IMR-90 (cell line): ENCODE results near the gene HOXD8. TPM values are rescaled to one million over a fixed set of nuclear protein-coding genes. Genes with fewer than 3 reads are reported as not detected.
A peak's percentile ranks its signal among the peaks of the same experiment; 100 is the strongest.

Experiments used
- ATAC-seq: fragments of 200-7000 bp; cut with Tn5 transposase; 2 replicates; pipeline ENCODE4 v1.9.1; 2020; ENCODE audit warnings: low read depth, mild to moderate bottlenecking, moderate library complexity
- BruUV-seq: library from RNA; stranded (reverse); fragments of 400-500 nt; replicated peaks from 2 replicates; lab custom pipeline; 2021; lab: Mats Ljungman, UMichigan
- CTCF ChIA-PET: fragments of 300-600 bp; formaldehyde crosslinking; extraction: SDS; loops from one replicate; lab custom pipeline; 2021; ENCODE audit warnings: antibody characterized with exemption; lab: Yijun Ruan, JAX
- POLR2A ChIA-PET: fragments of 300-600 bp; sonication (Branson Sonifier 250); formaldehyde crosslinking; loops from one replicate; lab custom pipeline; 2022; ENCODE audit warnings: antibody characterized with exemption; ENCODE audit not compliant: unreplicated experiment; lab: Charles Lee
- DNase-seq: peaks from one replicate; pipeline ENCODE4 v3.0.0; 2013
- H2AFZ ChIP-seq: replicated peaks from 2 replicates; pipeline ENCODE3; 2013; ENCODE audit warnings: low read length, mild to moderate bottlenecking; ENCODE audit not compliant: poor library complexity
- H2AK5ac ChIP-seq: 2 replicates; pipeline ENCODE4 v1.6.1; 2013; ENCODE audit warnings: low read depth, low read length, inconsistent platforms
- H2AK9ac ChIP-seq: replicated peaks from 2 replicates; pipeline ENCODE3; 2013; ENCODE audit warnings: mild to moderate bottlenecking, low read depth, low read length, moderate library complexity; ENCODE audit not compliant: poor library complexity
- H2BK120ac ChIP-seq: 2 replicates; pipeline ENCODE4 v1.6.1; 2013; ENCODE audit warnings: low read depth, low read length, inconsistent platforms
- H2BK15ac ChIP-seq: 3 replicates; pipeline ENCODE4 v1.6.1; 2013; ENCODE audit warnings: low read depth, low read length, inconsistent platforms
- H2BK20ac ChIP-seq: 2 replicates; pipeline ENCODE4 v1.6.1; 2013; ENCODE audit warnings: low read depth, mild to moderate bottlenecking, inconsistent platforms, low read length, moderate library complexity
- H2BK5ac ChIP-seq: 2 replicates; pipeline ENCODE4 v1.6.1; 2013; ENCODE audit warnings: mild to moderate bottlenecking, low read depth, low read length, inconsistent platforms; ENCODE audit not compliant: poor library complexity, severe bottlenecking
- H3K14ac ChIP-seq: replicated peaks from 2 replicates; pipeline ENCODE4 v1.6.1; 2013; ENCODE audit warnings: low read depth, low read length, inconsistent platforms
- H3K18ac ChIP-seq: 2 replicates; pipeline ENCODE4 v1.6.1; 2013; ENCODE audit warnings: low read depth, low read length, control low read depth
- H3K23ac ChIP-seq: 2 replicates; pipeline ENCODE4 v1.6.1; 2013; ENCODE audit warnings: low read depth, low read length, inconsistent platforms
- H3K27ac ChIP-seq: 2 replicates; pipeline ENCODE4 v1.5.1; 2013; ENCODE audit warnings: mild to moderate bottlenecking, control low read depth, low read length; ENCODE audit not compliant: insufficient read depth
- H3K27me3 ChIP-seq: 2 replicates; pipeline ENCODE4 v1.6.1; 2013; ENCODE audit warnings: low read length; ENCODE audit not compliant: control insufficient read depth, insufficient read depth
- H3K36me3 ChIP-seq: 2 replicates; pipeline ENCODE4 v1.6.1; 2013; ENCODE audit warnings: low read length, mixed read lengths; ENCODE audit not compliant: control insufficient read depth, insufficient read depth
- H3K4ac ChIP-seq: 2 replicates; pipeline ENCODE4 v1.6.1; 2013; ENCODE audit warnings: low read depth, low read length, inconsistent platforms
- H3K4me1 ChIP-seq: 2 replicates; pipeline ENCODE4 v1.6.1; 2013; ENCODE audit warnings: low read length, mixed read lengths; ENCODE audit not compliant: control insufficient read depth, insufficient read depth
- H3K4me2 ChIP-seq: 2 replicates; pipeline ENCODE4 v1.6.1; 2013; ENCODE audit warnings: low read depth, mild to moderate bottlenecking, control low read depth, low read length, moderate library complexity
- H3K4me3 ChIP-seq: 2 replicates; pipeline ENCODE4 v1.5.1; 2013; ENCODE audit warnings: low read depth, mild to moderate bottlenecking, control low read depth, low read length, moderate library complexity; ENCODE audit not compliant: insufficient read depth
- H3K56ac ChIP-seq: 2 replicates; pipeline ENCODE4 v1.6.1; 2013; ENCODE audit warnings: low read length, inconsistent platforms; ENCODE audit not compliant: insufficient read depth; ENCODE audit errors: extremely low read depth
- H3K79me1 ChIP-seq, 2 experiments: 2 replicates each; pipeline ENCODE4 v1.6.1; 2013; ENCODE audit warnings: low read length in 2 of 2, inconsistent platforms in 1 of 2, low read depth in 1 of 2
- H3K9ac ChIP-seq: 2 replicates; pipeline ENCODE4 v1.6.1; 2013; ENCODE audit warnings: low read depth, low read length, control low read depth
- H3K9me1 ChIP-seq: 2 replicates; pipeline ENCODE4 v1.6.1; 2013; ENCODE audit warnings: low read length, inconsistent platforms; ENCODE audit not compliant: insufficient read depth
- H3K9me3 ChIP-seq: 2 replicates; pipeline ENCODE4 v1.6.1; 2013; ENCODE audit warnings: low read length; ENCODE audit not compliant: control insufficient read depth, insufficient read depth
- H4K20me1 ChIP-seq: 2 replicates; pipeline ENCODE4 v1.6.1; 2013; ENCODE audit warnings: low read length, inconsistent platforms; ENCODE audit not compliant: insufficient read depth
- H4K5ac ChIP-seq: 2 replicates; pipeline ENCODE4 v1.6.1; 2013; ENCODE audit warnings: mild to moderate bottlenecking, low read depth, low read length, control low read depth
- H4K8ac ChIP-seq, 2 experiments: 2 replicates each; pipeline ENCODE4 v1.6.1; 2013; ENCODE audit warnings: low read depth in 2 of 2, low read length in 2 of 2, control low read depth in 1 of 2, inconsistent platforms in 1 of 2
- H4K91ac ChIP-seq: 2 replicates; pipeline ENCODE4 v1.6.1; 2013; ENCODE audit warnings: low read depth, low read length, inconsistent platforms; ENCODE audit not compliant: insufficient read depth
- CEBPB ChIP-seq: IDR thresholded peaks from 2 replicates; pipeline ENCODE4 v1.6.1; 2012; ENCODE audit warnings: low read depth, low read length, improper control_type of control experiment
- FOS ChIP-seq: fragments of 150-350 bp; IDR thresholded peaks from 2 replicates; pipeline ENCODE4 v1.6.1; 2016; ENCODE audit warnings: low read depth, low read length
- MAFK ChIP-seq: IDR thresholded peaks from 2 replicates; pipeline ENCODE4 v1.6.1; 2012; ENCODE audit warnings: low read depth, low read length, improper control_type of control experiment
- MXI1 ChIP-seq: IDR thresholded peaks from 2 replicates; pipeline ENCODE4 v1.6.1; 2012; ENCODE audit warnings: low read depth, mild to moderate bottlenecking, low read length, moderate library complexity, borderline replicate concordance
- NFE2L2 ChIP-seq: fragments of 150-350 bp; IDR thresholded peaks from 2 replicates; pipeline ENCODE4 v1.6.1; 2016; ENCODE audit warnings: low read depth, mild to moderate bottlenecking, low read length
- POLR2A ChIP-seq: IDR thresholded peaks from 2 replicates; pipeline ENCODE4 v1.6.1; 2012; ENCODE audit warnings: mild to moderate bottlenecking, low read depth, low read length
- RAD21 ChIP-seq: IDR thresholded peaks from 2 replicates; pipeline ENCODE4 v1.6.1; 2012; ENCODE audit warnings: low read length, improper control_type of control experiment
- SMC3 ChIP-seq: fragments of 150-350 bp; IDR thresholded peaks from 2 replicates; pipeline ENCODE4 v1.6.1; 2016; ENCODE audit warnings: low read depth, mild to moderate bottlenecking, antibody characterized with exemption, low read length, moderate library complexity
- WGBS, 2 experiments: methylation state at CpG; one replicate each; pipeline versions ENCODE4 v1.1.5 to v1.1.7; 2013; ENCODE audit warnings: missing lambda C conversion rate in 2 of 2; ENCODE audit not compliant: insufficient read length in 1 of 2; ENCODE audit errors: extremely low coverage in 2 of 2; 5-methylcytosine and 5-hydroxymethylcytosine counted together
- dilution Hi-C: fragments of 300-500 bp; cut with HindIII; formaldehyde crosslinking; loops from one replicate; pipeline ENCODE4 v1.14.3; 2018; ENCODE audit warnings: low sequenced_read_pairs; ENCODE audit not compliant: unreplicated experiment
- in situ Hi-C: fragments of 300-500 bp; cut with MboI; formaldehyde crosslinking; loops from 3 replicates; pipeline ENCODE4 v1.14.3; 2019; ENCODE audit warnings: low sequenced_read_pairs, inconsistent platforms, mixed read lengths
- intact Hi-C: fragments of 100-400 bp; cut with micrococcal nuclease; formaldehyde crosslinking; loops from 2 replicates; pipeline ENCODE4 v1.10.0; 2022
- polyA plus RNA-seq, 3 experiments: library from polyadenylated mRNA; depleted of rRNA; stranded (reverse); fragments of >200 nt; gene quantifications; 2 replicates each; pipeline ENCODE4 v1.2.3, GENCODE V29; 2012; ENCODE audit warnings: low replicate concordance in 1 of 3
- total RNA-seq: library from RNA; depleted of rRNA; stranded (reverse); fragments of >200 nt; gene quantifications from 2 replicates; pipeline ENCODE4 v1.2.3, GENCODE V29; 2012
- TF ChIP-seq, protein P1 (sequence below): fragments of 150-350 bp; IDR thresholded peaks from 2 replicates; pipeline ENCODE4 v1.6.1; 2016; ENCODE audit warnings: low read depth, mild to moderate bottlenecking, low read length, moderate library complexity, borderline replicate concordance

HOXD8 gene
- total and polyA plus RNA-seq, 2 of the 4 experiments (the other 2 are of a cell fraction): not detected

- 0% methylated on average over 18 of the region's 95 CpGs; no CpG with 5 or more reads in 1 of the 2 experiments for WGBS, 2 experiments
Observed at GRCh38 chr2:176092270-176093144, 37.0 kb upstream of the HOXD8 start, which contains the start of gene HOXD13. Gene HOXD13 (plus strand): TSS chr2:176092721. CDS start chr2:176092891, 170 bp downstream.

More at GRCh38 chr2:176092270-176093144, 37.0 kb upstream of the HOXD8 start, which contains the start of gene HOXD13:
- peaks cover 90% of the 10 kb centered on the region for H3K27me3 ChIP-seq
- no peak within 1 kb of the TSS for H3K14ac ChIP-seq
- H2BK120ac ChIP-seq: no peak within 1 kb of the TSS
- H4K20me1 ChIP-seq: no peaks in the 10 kb centered on the region
- H4K91ac ChIP-seq: no peak within 1 kb of the TSS
- CTCF ChIA-PET: no interaction called here
- no TSS peak for BruUV-seq
- peaks cover 9% of the 10 kb centered on the region for H3K9me3 ChIP-seq
- H2AFZ ChIP-seq: peak within 1 kb of the TSS; percentile 57
- no peak for TF ChIP-seq SMC3
- no peak for TF ChIP-seq MAFK
- no peak for TF ChIP-seq MXI1
- no peak for TF ChIP-seq RAD21
- TF ChIP-seq, protein P1, sequence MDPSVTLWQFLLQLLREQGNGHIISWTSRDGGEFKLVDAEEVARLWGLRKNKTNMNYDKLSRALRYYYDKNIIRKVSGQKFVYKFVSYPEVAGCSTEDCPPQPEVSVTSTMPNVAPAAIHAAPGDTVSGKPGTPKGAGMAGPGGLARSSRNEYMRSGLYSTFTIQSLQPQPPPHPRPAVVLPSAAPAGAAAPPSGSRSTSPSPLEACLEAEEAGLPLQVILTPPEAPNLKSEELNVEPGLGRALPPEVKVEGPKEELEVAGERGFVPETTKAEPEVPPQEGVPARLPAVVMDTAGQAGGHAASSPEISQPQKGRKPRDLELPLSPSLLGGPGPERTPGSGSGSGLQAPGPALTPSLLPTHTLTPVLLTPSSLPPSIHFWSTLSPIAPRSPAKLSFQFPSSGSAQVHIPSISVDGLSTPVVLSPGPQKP: no peak
- no peak for TF ChIP-seq FOS
- TF ChIP-seq CEBPB: no peak
- no peak for TF ChIP-seq POLR2A
- no peak for TF ChIP-seq NFE2L2
- peak within 1 kb of the TSS; percentile 20; the same call in 1 of the 2 replicates for H3K4me2 ChIP-seq
- no peak within 1 kb of the TSS for H2AK9ac ChIP-seq
- H3K56ac ChIP-seq: no peak within 1 kb of the TSS
- no peaks in the 10 kb centered on the region for H3K36me3 ChIP-seq
- intact Hi-C loops: loop anchor here (10.0 kb wide), 1 partner anchor 1388 kb away; no protein-coding TSS in a partner anchor
- DNase-seq (no peak), ATAC-seq (no peak)
- no peak within 1 kb of the TSS for H3K27ac ChIP-seq
- no peak within 1 kb of the TSS for H3K4ac ChIP-seq
- peaks cover 3% of the 10 kb centered on the region; the same call in 1 of the 2 replicates for H3K4me1 ChIP-seq
- POLR2A ChIA-PET: no interaction called here
- no peak within 1 kb of the TSS for H3K18ac ChIP-seq
- no peak within 1 kb of the TSS for H3K9ac ChIP-seq
- peak within 1 kb of the TSS; percentile 9; the same call in 1 of the 2 replicates for H3K4me3 ChIP-seq
- in situ Hi-C loops: loop anchor here (10.0 to 25.0 kb wide), 4 partner anchors 408 to 1355 kb away; no protein-coding TSS in a partner anchor
- H2BK5ac ChIP-seq: no peak within 1 kb of the TSS
- no peak within 1 kb of the TSS for H3K23ac ChIP-seq
- H3K9me1 ChIP-seq: no peaks in the 10 kb centered on the region
- no peak within 1 kb of the TSS for H4K5ac ChIP-seq
- H3K79me1 ChIP-seq: no peaks in the 10 kb centered on the region
- dilution Hi-C loops: no loop called here
- no peak within 1 kb of the TSS for H2BK20ac ChIP-seq
- no peak within 1 kb of the TSS for H4K8ac ChIP-seq
- no peak within 1 kb of the TSS for H2AK5ac ChIP-seq
- H2BK15ac ChIP-seq: no peak within 1 kb of the TSS
